Adrenal gland (tissue), 5 donors: Measurements from ENCODE around the gene LMF2.

Source experiments
- POLR2A ChIP-seq, 2 donors: fragments of 450-650 bp; IDR thresholded peaks; one replicate each; pipeline ENCODE4 v1.6.1; 2017; ENCODE audit warnings: antibody characterized with exemption in 2 of 2, mild to moderate bottlenecking in 2 of 2, moderate library complexity in 1 of 2
- TF ChIP-seq, protein P1 (sequence below), 6 experiments: fragments of 450-650 bp in 4 of 6; fragments of 200-600 bp in 2 of 6; sonication (generic) in 1 of 6; IDR thresholded peaks; 1 replicate in 5 of 6; 2 replicates in 1 of 6; pipeline versions ENCODE4 v1.5.1 to v1.8.0; 2016 to 2021; ENCODE audit warnings: antibody characterized with exemption in 6 of 6, mild to moderate bottlenecking in 2 of 6, moderate library complexity in 1 of 6
- donor health status: DM: no; HTN: no; CAD: no.

DNA sequence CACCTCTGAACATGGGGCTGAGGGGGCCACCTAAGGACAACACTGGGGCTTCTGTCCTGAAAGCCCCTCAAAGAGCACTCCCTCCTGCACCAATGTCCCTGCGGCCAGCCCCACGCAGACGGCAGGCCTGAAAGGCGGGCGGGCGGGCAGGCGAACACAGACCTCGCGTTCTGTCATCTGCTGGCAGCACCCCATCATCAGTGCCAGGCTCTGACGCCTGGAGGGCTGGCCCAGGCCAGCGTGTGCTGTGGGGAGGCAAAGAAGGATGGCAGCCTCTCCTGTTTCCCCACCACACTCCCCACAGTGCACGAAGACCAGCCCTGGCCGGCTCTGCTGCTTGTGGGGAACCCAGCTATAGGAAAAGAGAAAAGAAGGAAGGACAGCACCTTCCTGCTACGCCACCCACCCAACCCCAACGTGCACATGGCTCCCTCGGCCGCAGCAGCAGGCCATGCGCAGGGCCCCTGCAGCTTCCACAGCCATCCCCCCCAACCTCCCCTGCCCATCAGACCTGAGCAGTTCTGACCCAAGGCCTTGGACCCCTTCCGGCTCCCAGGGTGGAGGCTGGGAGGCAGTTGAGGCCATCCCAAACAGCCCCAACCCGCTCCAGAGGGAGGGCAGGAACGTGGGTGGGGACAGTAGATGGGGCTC lies 36.2 kb downstream of the LMF2 start:
- TF ChIP-seq, protein P1, sequence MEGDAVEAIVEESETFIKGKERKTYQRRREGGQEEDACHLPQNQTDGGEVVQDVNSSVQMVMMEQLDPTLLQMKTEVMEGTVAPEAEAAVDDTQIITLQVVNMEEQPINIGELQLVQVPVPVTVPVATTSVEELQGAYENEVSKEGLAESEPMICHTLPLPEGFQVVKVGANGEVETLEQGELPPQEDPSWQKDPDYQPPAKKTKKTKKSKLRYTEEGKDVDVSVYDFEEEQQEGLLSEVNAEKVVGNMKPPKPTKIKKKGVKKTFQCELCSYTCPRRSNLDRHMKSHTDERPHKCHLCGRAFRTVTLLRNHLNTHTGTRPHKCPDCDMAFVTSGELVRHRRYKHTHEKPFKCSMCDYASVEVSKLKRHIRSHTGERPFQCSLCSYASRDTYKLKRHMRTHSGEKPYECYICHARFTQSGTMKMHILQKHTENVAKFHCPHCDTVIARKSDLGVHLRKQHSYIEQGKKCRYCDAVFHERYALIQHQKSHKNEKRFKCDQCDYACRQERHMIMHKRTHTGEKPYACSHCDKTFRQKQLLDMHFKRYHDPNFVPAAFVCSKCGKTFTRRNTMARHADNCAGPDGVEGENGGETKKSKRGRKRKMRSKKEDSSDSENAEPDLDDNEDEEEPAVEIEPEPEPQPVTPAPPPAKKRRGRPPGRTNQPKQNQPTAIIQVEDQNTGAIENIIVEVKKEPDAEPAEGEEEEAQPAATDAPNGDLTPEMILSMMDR (IDR thresholded peaks at IDR 0.05): no peak
- no peak for TF ChIP-seq POLR2A (IDR thresholded peaks at IDR 0.05)
